NB4 (cell line): ENCODE data around the gene RASD1.

Source experiments
- CTCF ChIP-seq: IDR thresholded peaks from one replicate; pipeline ENCODE4 v1.5.1; 2012; ENCODE audit warnings: low read depth, low read length
- MAX ChIP-seq: IDR thresholded peaks from 2 replicates; pipeline ENCODE4 v1.6.1; 2011; ENCODE audit warnings: low read depth, low read length
- MYC ChIP-seq: IDR thresholded peaks from 2 replicates; pipeline ENCODE4 v1.6.1; 2011; ENCODE audit warnings: low read depth, low read length
- POLR2A ChIP-seq: IDR thresholded peaks from 2 replicates; pipeline ENCODE4 v1.6.1; 2011; ENCODE audit warnings: mild to moderate bottlenecking; ENCODE audit not compliant: insufficient read length; ENCODE audit errors: extremely low read depth

- TF ChIP-seq POLR2A (no peak), CTCF (no peak), MAX (no peak), MYC (no peak)
Measured at GRCh38 chr17:17491546-17491988, 4.6 kb downstream of the RASD1 start.
